Tibial artery (tissue), 4 donors: ENCODE measurements around the gene SRRM2.

Source experiments
- DNase-seq, 2 donors: peaks; one replicate each; pipeline ENCODE4 v3.0.0-alpha.2; 2019
- H3K27ac ChIP-seq, 2 donors: fragments of 200-600 bp; sonication (generic) in 1 of 2; 1 replicate in 1 of 2; 2 replicates in 1 of 2; pipeline ENCODE4 v1.5.1; 2018 to 2019; ENCODE audit warnings: mild to moderate bottlenecking in 1 of 2
- H3K27me3 ChIP-seq, 2 donors: fragments of 200-600 bp; sonication (generic) in 1 of 2; one replicate each; pipeline versions ENCODE4 v1.5.1 to v1.6.0; 2016 to 2019
- H3K36me3 ChIP-seq, 3 donors: fragments of 200-600 bp; sonication (generic) in 2 of 3; one replicate each; pipeline ENCODE4 v1.5.1; 2016 to 2019; ENCODE audit warnings: mild to moderate bottlenecking in 2 of 3
- H3K4me1 ChIP-seq, 4 donors: fragments of 200-600 bp; sonication (generic) in 2 of 4; 1 replicate in 3 of 4; 2 replicates in 1 of 4; pipeline ENCODE4 v1.5.1; 2016 to 2019
- H3K4me3 ChIP-seq, 2 donors: fragments of 200-600 bp; sonication (generic) in 1 of 2; 1 replicate in 1 of 2; 2 replicates in 1 of 2; pipeline ENCODE4 v1.5.1; 2018 to 2019; ENCODE audit warnings: mild to moderate bottlenecking in 2 of 2
- H3K9me3 ChIP-seq, 3 donors: fragments of 200-600 bp; sonication (generic) in 1 of 3; one replicate each; pipeline ENCODE4 v1.5.1; 2016 to 2019
- intact Hi-C: fragments of 100-400 bp; cut with DNase I; formaldehyde crosslinking; loops from one replicate; pipeline ENCODE4 v1.15.0; 2023; ENCODE audit warnings: low total_unique reads
- TF ChIP-seq, protein P1 (sequence below), 2 experiments: fragments of 200-600 bp in 1 of 2; fragments of 450-650 bp in 1 of 2; IDR thresholded peaks; one replicate each; pipeline ENCODE4 v1.5.1; 2017 to 2019; ENCODE audit warnings: antibody characterized with exemption in 2 of 2, mild to moderate bottlenecking in 1 of 2, moderate library complexity in 1 of 2

The SRRM2 gene

DNA sequence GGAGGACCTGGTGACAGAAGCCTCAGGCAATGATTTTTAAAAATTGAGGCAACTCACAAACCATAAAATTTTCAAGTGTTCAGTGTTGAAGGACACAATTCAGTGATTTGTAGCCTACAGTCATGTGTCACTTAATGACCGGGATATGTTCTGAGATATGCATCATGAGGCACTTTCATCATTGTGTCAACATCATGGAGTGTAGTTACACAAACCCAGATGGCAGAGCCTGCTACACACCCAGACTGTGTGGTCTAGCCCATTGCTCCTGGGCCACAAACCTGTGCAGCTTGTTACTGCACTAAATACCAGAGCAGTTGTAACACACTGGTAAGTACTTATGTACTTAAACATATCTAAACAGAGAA, 47.4 kb downstream of the SRRM2 start:
- DNase-seq: no peak
- intact Hi-C loops: no loop called here
- H3K36me3 ChIP-seq: no peaks in the 10 kb centered on the region
- TF ChIP-seq, protein P1, sequence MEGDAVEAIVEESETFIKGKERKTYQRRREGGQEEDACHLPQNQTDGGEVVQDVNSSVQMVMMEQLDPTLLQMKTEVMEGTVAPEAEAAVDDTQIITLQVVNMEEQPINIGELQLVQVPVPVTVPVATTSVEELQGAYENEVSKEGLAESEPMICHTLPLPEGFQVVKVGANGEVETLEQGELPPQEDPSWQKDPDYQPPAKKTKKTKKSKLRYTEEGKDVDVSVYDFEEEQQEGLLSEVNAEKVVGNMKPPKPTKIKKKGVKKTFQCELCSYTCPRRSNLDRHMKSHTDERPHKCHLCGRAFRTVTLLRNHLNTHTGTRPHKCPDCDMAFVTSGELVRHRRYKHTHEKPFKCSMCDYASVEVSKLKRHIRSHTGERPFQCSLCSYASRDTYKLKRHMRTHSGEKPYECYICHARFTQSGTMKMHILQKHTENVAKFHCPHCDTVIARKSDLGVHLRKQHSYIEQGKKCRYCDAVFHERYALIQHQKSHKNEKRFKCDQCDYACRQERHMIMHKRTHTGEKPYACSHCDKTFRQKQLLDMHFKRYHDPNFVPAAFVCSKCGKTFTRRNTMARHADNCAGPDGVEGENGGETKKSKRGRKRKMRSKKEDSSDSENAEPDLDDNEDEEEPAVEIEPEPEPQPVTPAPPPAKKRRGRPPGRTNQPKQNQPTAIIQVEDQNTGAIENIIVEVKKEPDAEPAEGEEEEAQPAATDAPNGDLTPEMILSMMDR (IDR thresholded peaks at IDR 0.05): no peak
- no peak overlapping the region for H3K4me3 ChIP-seq
- peaks cover 0 to 14% (median 10%) of the 10 kb centered on the region in 3 donors for H3K9me3 ChIP-seq
- peaks cover 0 to 26% of the 10 kb centered on the region in 2 donors for H3K27me3 ChIP-seq
- H3K4me1 ChIP-seq: no peaks in the 10 kb centered on the region
- H3K27ac ChIP-seq: no peak overlapping the region

DNA sequence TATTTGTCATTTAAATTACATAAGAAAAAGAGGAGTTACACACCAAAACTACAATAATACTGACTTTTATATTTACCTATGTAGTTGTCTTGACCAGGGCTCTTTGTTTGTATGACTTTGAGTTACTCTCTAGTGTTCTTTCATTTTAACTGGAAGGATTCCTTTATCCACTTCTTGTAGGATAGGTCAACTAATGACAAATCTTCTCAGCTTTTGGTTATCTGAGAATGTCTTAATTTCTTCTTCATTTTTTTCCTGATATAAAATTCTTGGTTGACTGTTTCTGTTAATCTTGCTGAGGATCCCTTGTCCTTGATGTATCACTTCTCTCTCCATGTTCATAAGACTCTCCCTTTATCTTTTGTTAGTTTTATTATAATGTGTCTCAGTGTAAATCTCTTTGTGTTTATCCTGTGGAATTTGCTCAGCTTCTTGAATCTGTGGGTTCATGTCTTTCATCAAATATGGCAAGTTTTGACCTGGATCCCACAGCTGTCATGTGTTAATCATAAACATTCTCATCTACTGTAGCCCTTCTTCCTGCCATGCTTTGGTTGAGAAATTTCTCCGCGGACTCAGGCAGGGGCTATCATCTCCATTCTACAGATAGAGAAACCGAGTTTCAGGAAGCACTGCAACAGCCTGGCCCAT, 51.2 kb downstream of the SRRM2 start:
- Histone ChIP-seq H3K4me3 (no peak overlapping the region), H3K36me3 (no peaks in the 10 kb centered on the region), H3K9me3 (peaks cover 0 to 18% (median 13%) of the 10 kb centered on the region in 3 donors), H3K27ac (no peak overlapping the region), H3K4me1 (no peaks in the 10 kb centered on the region), H3K27me3 (peaks cover 0 to 44% of the 10 kb centered on the region in 2 donors)
- DNase-seq: no peak
- intact Hi-C loops: no loop called here
- TF ChIP-seq, protein P1 (IDR thresholded peaks at IDR 0.05): no peak

DNA sequence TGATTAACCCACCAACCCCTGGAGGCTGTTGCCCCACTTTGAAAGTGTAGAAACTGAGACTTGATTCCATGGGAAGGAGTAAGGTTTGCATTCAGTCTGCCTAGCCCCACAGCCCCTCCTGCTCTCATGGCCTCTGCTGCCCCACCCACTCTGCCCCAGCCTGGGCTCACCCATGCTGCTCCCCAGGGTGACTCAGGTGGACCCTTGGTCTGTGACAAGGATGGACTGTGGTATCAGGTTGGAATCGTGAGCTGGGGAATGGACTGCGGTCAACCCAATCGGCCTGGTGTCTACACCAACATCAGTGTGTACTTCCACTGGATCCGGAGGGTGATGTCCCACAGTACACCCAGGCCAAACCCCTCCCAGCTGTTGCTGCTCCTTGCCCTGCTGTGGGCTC, 52.3 kb downstream of the SRRM2 start:
- H3K27ac ChIP-seq: no peak overlapping the region
- DNase-seq: no peak
- TF ChIP-seq, protein P1 (IDR thresholded peaks at IDR 0.05): no peak
- intact Hi-C loops: no loop called here
- no peak overlapping the region for H3K4me3 ChIP-seq
- H3K27me3 ChIP-seq: peaks cover 0 to 34% of the 10 kb centered on the region in 2 donors
- no peaks in the 10 kb centered on the region for H3K4me1 ChIP-seq
- no peaks in the 10 kb centered on the region for H3K36me3 ChIP-seq
- peaks cover 0 to 18% (median 13%) of the 10 kb centered on the region in 3 donors for H3K9me3 ChIP-seq

DNA sequence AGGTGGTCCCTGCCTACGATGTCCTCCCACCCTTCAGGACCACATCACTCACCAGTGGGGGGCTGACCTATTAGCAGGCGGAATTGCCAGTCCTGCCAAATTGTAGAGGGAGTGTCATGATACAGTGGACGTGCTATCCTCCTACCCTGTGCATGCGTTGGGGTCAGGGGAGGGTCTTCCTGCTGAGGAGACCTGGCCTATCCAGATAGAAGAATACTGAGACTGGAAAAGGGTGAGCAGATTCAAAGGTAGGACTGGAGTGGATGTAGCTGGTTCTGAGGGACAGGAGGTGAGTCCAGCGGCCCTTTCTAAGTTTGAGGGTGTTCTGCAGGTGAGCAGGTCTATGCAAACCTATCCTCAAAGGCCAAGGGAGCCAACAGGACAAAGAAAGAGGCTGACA, 53.8 kb downstream of the SRRM2 start:
- Histone ChIP-seq H3K9me3 (peaks cover 0 to 18% (median 13%) of the 10 kb centered on the region in 3 donors), H3K4me1 (no peaks in the 10 kb centered on the region), H3K4me3 (no peak overlapping the region), H3K27me3 (peaks cover 0 to 46% of the 10 kb centered on the region in 2 donors), H3K36me3 (no peaks in the 10 kb centered on the region), H3K27ac (no peak overlapping the region)
- TF ChIP-seq, protein P1 (IDR thresholded peaks at IDR 0.05): no peak
- intact Hi-C loops: no loop called here
- no peak for DNase-seq

DNA sequence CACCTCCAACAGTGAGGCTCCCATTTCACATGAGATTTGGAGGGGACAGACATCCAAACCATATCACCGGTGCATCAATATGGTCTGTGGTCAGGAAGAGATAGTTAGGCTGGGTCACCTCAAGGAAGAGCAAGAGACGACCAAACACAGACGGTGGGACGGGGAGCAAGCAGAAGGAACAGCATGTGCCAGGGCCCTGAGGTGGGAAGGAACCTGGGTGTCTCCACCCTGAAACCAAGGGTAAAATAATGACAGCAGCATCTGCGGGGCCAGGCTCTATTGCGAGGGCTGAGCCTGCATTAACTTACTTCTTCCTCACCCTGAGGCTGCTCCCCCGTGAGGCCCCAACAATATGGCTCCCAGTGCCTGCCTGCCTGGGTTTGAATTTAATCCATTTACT, 55.7 kb downstream of the SRRM2 start:
- Histone ChIP-seq H3K4me1 (peaks cover 0 to 9% (median 0%) of the 10 kb centered on the region in 4 donors), H3K36me3 (no peaks in the 10 kb centered on the region), H3K4me3 (no peak overlapping the region), H3K27ac (no peak overlapping the region), H3K27me3 (peaks cover 0 to 57% of the 10 kb centered on the region in 2 donors), H3K9me3 (peaks cover 0 to 18% (median 13%) of the 10 kb centered on the region in 3 donors)
- intact Hi-C loops: no loop called here
- TF ChIP-seq, protein P1 (IDR thresholded peaks at IDR 0.05): no peak
- DNase-seq: no peak
